ENCODE measurements around the gene GLTPD2.
A peak's percentile ranks its signal among the peaks of the same experiment; 100 is the strongest.

Gene GLTPD2
- total RNA-seq = 0 to 0.24 (median 0.12) reads per million in 4 donors

GRCh38 chr17:4788807-4789700 is at the start of gene GLTPD2:
TSS of gene GLTPD2 (plus strand) at chr17:4788964. CDS start at chr17:4789012, 48 bp downstream.
- DNase-seq = no peak

- peak in 4 of 5 donors; percentile 33 to 68 (median 59) for DNase-seq
Measured at GRCh38 chr17:4739122-4740024, 49.4 kb upstream of the GLTPD2 start, which contains the start of the genes CXCL16 and ZMYND15. TSS of gene CXCL16 (minus strand) at chr17:4739928. CDS start at chr17:4739339, 589 bp downstream. TSS of gene ZMYND15 (plus strand) at chr17:4739833. CDS start at chr17:4740549, 716 bp downstream.

- no peak for DNase-seq
Measured at GRCh38 chr17:4740025-4740351, 48.8 kb upstream of the GLTPD2 start.

GRCh38 chr17:4740584-4740983 is 48.2 kb upstream of the GLTPD2 start:
- no peak for DNase-seq

GRCh38 chr17:4741544-4741943 is 47.2 kb upstream of the GLTPD2 start:
- DNase-seq = no peak

- DNase-seq = no peak
Measured at GRCh38 chr17:4742133-4742532, 46.6 kb upstream of the GLTPD2 start.

GRCh38 chr17:4742629-4743028 is 46.1 kb upstream of the GLTPD2 start:
- DNase-seq = no peak

- no peak for DNase-seq
Measured at GRCh38 chr17:4743216-4743615, 45.5 kb upstream of the GLTPD2 start.

GRCh38 chr17:4743898-4744297 is 44.9 kb upstream of the GLTPD2 start:
- no peak for DNase-seq

- no peak for DNase-seq
Measured at GRCh38 chr17:4744999-4745969, 43.5 kb upstream of the GLTPD2 start.

- DNase-seq = peak in 1 of 5 donors; percentile 70
Measured at GRCh38 chr17:4747847-4748246, 40.9 kb upstream of the GLTPD2 start.

- no peak for DNase-seq
Measured at GRCh38 chr17:4748686-4749085, 40.1 kb upstream of the GLTPD2 start.

GRCh38 chr17:4750606-4751005 is 38.2 kb upstream of the GLTPD2 start:
- no peak for DNase-seq

- no peak for DNase-seq
Measured at GRCh38 chr17:4751932-4752331, 36.8 kb upstream of the GLTPD2 start.

- no peak for DNase-seq
Measured at GRCh38 chr17:4753392-4753791, 35.4 kb upstream of the GLTPD2 start.

GRCh38 chr17:4759776-4760236 is 29.0 kb upstream of the GLTPD2 start:
- DNase-seq = no peak

- DNase-seq = no peak
Measured at GRCh38 chr17:4764595-4764994, 24.2 kb upstream of the GLTPD2 start.

GRCh38 chr17:4766201-4766600 is 22.6 kb upstream of the GLTPD2 start:
- no peak for DNase-seq

- no peak for DNase-seq
Measured at GRCh38 chr17:4766723-4767122, 22.0 kb upstream of the GLTPD2 start.

GRCh38 chr17:4768298-4768697 is 20.5 kb upstream of the GLTPD2 start:
- no peak for DNase-seq

GRCh38 chr17:4769628-4770027 is 19.1 kb upstream of the GLTPD2 start:
- no peak for DNase-seq

All from T-helper 1 cell (primary cell).